ENCODE results near the gene LOXL1. TPM values are rescaled to one million over a fixed set of nuclear protein-coding genes. Genes with fewer than 3 reads are reported as not detected.
A peak's percentile ranks its signal among the peaks of the same experiment; 100 is the strongest.

LOXL1 gene
- total RNA-seq, 4 donors from 2014 or later = 1.8 to 8.3 (median 5.4) TPM

- TF ChIP-seq CTCF (IDR thresholded peaks at IDR 0.05) (no peak), POLR2A (IDR thresholded peaks at IDR 0.05) (no peak)
- Histone ChIP-seq H3K9me3 (peaks cover 0 to 3% (median 0%) of the 10 kb centered on the region in 4 donors), H3K27ac (peak overlapping the region in 2 of 4 donors; percentile 12 to 24), H3K4me3 (no peak overlapping the region), H3K27me3 (no peaks in the 10 kb centered on the region), H3K4me1 (peaks cover 0 to 38% (median 9%) of the 10 kb centered on the region in 4 donors), H3K36me3 (no peaks in the 10 kb centered on the region)
- DNase-seq = peak in 1 of 3 donors; percentile 43
Measured at GRCh38 chr15:73930790-73931281, 4.6 kb downstream of the LOXL1 start.

GRCh38 chr15:73931441-73931840 is 5.2 kb downstream of the LOXL1 start:
- TF ChIP-seq POLR2A (IDR thresholded peaks at IDR 0.05) = no peak
- TF ChIP-seq CTCF (IDR thresholded peaks at IDR 0.05) = no peak
- Histone ChIP-seq H3K4me1 (peaks cover 0 to 37% (median 8%) of the 10 kb centered on the region in 4 donors), H3K27me3 (no peaks in the 10 kb centered on the region), H3K9me3 (peaks cover 0 to under 1% (median 0%) of the 10 kb centered on the region in 4 donors), H3K27ac (no peak overlapping the region), H3K4me3 (no peak overlapping the region), H3K36me3 (no peaks in the 10 kb centered on the region)
- peak in 1 of 3 donors; percentile 41 for DNase-seq

GRCh38 chr15:73932381-73933191 is 6.3 kb downstream of the LOXL1 start:
- TF ChIP-seq POLR2A (IDR thresholded peaks at IDR 0.05) = no peak
- no peak for TF ChIP-seq CTCF (IDR thresholded peaks at IDR 0.05)
- peaks cover 0 to 33% (median 4%) of the 10 kb centered on the region in 4 donors for H3K4me1 ChIP-seq
- no peaks in the 10 kb centered on the region for H3K27me3 ChIP-seq
- no peaks in the 10 kb centered on the region for H3K36me3 ChIP-seq
- no peaks in the 10 kb centered on the region for H3K9me3 ChIP-seq
- H3K27ac ChIP-seq = no peak overlapping the region
- no peak overlapping the region for H3K4me3 ChIP-seq
- no peak for DNase-seq

- no peak overlapping the region for H3K27ac ChIP-seq
- H3K27me3 ChIP-seq = no peaks in the 10 kb centered on the region
- TF ChIP-seq CTCF (IDR thresholded peaks at IDR 0.05) (no peak), POLR2A (IDR thresholded peaks at IDR 0.05) (no peak)
- H3K4me1 ChIP-seq = peaks cover 0 to 23% (median 0%) of the 10 kb centered on the region in 4 donors
- no peak overlapping the region for H3K4me3 ChIP-seq
- H3K36me3 ChIP-seq = no peaks in the 10 kb centered on the region
- DNase-seq = peak in 1 of 3 donors; percentile 53
- H3K9me3 ChIP-seq = no peaks in the 10 kb centered on the region
Measured at GRCh38 chr15:73934281-73934680, 8.0 kb downstream of the LOXL1 start.

GRCh38 chr15:73935547-73935946 is 9.3 kb downstream of the LOXL1 start:
- no peaks in the 10 kb centered on the region for H3K9me3 ChIP-seq
- peaks cover 0 to 13% (median 0%) of the 10 kb centered on the region in 4 donors for H3K4me1 ChIP-seq
- no peak overlapping the region for H3K4me3 ChIP-seq
- no peaks in the 10 kb centered on the region for H3K27me3 ChIP-seq
- TF ChIP-seq CTCF (IDR thresholded peaks at IDR 0.05) (no peak), POLR2A (IDR thresholded peaks at IDR 0.05) (no peak)
- no peak overlapping the region for H3K27ac ChIP-seq
- no peak for DNase-seq
- no peaks in the 10 kb centered on the region for H3K36me3 ChIP-seq

Measured in Peyer's patch (tissue), 4 donors.